ENCODE measurements around the gene HEATR5A. TPM values are rescaled to one million over a fixed set of nuclear protein-coding genes. Genes with fewer than 3 reads are reported as not detected.
A peak's percentile ranks its signal among the peaks of the same experiment; 100 is the strongest.

The HEATR5A gene
- total RNA-seq, 2 donors from 2014 or later: 31.7 to 36.4 TPM

GRCh38 chr14:31283153-31283552 is 137.2 kb downstream of the HEATR5A start:
- Histone ChIP-seq H3K36me3 (ENCODE audit: control insufficient read depth, insufficient read depth, low read length) (no peaks in the 10 kb centered on the region), H3K9ac (ENCODE audit: extremely low read depth, low read length, poor library complexity, severe bottlenecking) (no peak overlapping the region), H3K4me3 (ENCODE audit: low read length) (no peak overlapping the region), H3K27ac (ENCODE audit: low read depth, low read length) (no peak overlapping the region), H3K9me3 (ENCODE audit: control insufficient read depth, low read length) (peaks cover 45% of the 10 kb centered on the region), H3K4me1 (ENCODE audit: control insufficient read depth, insufficient read depth, low read length) (no peaks in the 10 kb centered on the region), H3K27me3 (ENCODE audit: control insufficient read depth, insufficient read depth, low read length, poor library complexity, severe bottlenecking) (no peaks in the 10 kb centered on the region)
- DNase-seq: no peak
- WGBS, 2 experiments (ENCODE audit: insufficient coverage in 1 of 2, insufficient read length in 1 of 2): 90 to 100% methylated on average over 1 of the region's 1 CpG
- Mint-ChIP-seq H3K4me1 (peaks cover 2% of the 10 kb centered on the region), H3K9me3 (peaks cover 42% of the 10 kb centered on the region), H3K27me3 (ENCODE audit: insufficient read depth) (peaks cover 9% of the 10 kb centered on the region), H3K27ac (no peak overlapping the region), H3K4me3 (no peak overlapping the region), H3K36me3 (ENCODE audit: low read depth) (peaks cover 1% of the 10 kb centered on the region)
- no peak for TF ChIP-seq CTCF (conservative IDR thresholded peaks at IDR 0.05)

DNA sequence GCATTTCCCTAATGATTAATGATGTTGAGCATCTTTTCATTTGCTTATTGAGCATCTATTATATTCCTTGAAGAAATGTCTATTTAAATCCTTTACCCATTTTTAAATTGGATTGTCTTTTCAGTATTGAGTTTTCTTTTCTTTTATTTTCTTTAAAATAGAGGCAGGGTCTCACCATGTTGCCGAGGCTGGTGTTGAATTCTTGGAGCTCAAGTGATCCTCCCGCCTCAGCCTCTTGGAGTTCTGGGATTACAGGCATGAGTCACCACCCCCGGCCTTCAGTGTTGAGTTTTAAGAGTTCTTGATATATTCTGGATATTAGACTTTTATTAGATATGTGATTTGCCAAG is 139.5 kb downstream of the HEATR5A start:
- no peaks in the 10 kb centered on the region for H3K36me3 ChIP-seq (ENCODE audit: control insufficient read depth, insufficient read depth, low read length)
- no peak for DNase-seq
- H3K4me3 ChIP-seq (ENCODE audit: low read length): peak overlapping the region; percentile 3
- Mint-ChIP-seq H3K36me3 (ENCODE audit: low read depth) (peaks cover 3% of the 10 kb centered on the region), H3K4me1 (peaks cover 2% of the 10 kb centered on the region), H3K27ac (no peak overlapping the region), H3K9me3 (peaks cover 58% of the 10 kb centered on the region), H3K27me3 (ENCODE audit: insufficient read depth) (no peaks in the 10 kb centered on the region), H3K4me3 (no peak overlapping the region)
- TF ChIP-seq CTCF (conservative IDR thresholded peaks at IDR 0.05): no peak
- peaks cover 56% of the 10 kb centered on the region for H3K9me3 ChIP-seq (ENCODE audit: control insufficient read depth, low read length)
- no peaks in the 10 kb centered on the region for H3K27me3 ChIP-seq (ENCODE audit: control insufficient read depth, insufficient read depth, low read length, poor library complexity, severe bottlenecking)
- WGBS, 2 experiments (ENCODE audit: insufficient coverage in 1 of 2, insufficient read length in 1 of 2): 92 to 95% methylated on average over 2 to 3 of the region's 3 CpGs
- H3K9ac ChIP-seq (ENCODE audit: extremely low read depth, low read length, poor library complexity, severe bottlenecking): no peak overlapping the region
- H3K27ac ChIP-seq (ENCODE audit: low read depth, low read length): no peak overlapping the region
- no peaks in the 10 kb centered on the region for H3K4me1 ChIP-seq (ENCODE audit: control insufficient read depth, insufficient read depth, low read length)

DNA sequence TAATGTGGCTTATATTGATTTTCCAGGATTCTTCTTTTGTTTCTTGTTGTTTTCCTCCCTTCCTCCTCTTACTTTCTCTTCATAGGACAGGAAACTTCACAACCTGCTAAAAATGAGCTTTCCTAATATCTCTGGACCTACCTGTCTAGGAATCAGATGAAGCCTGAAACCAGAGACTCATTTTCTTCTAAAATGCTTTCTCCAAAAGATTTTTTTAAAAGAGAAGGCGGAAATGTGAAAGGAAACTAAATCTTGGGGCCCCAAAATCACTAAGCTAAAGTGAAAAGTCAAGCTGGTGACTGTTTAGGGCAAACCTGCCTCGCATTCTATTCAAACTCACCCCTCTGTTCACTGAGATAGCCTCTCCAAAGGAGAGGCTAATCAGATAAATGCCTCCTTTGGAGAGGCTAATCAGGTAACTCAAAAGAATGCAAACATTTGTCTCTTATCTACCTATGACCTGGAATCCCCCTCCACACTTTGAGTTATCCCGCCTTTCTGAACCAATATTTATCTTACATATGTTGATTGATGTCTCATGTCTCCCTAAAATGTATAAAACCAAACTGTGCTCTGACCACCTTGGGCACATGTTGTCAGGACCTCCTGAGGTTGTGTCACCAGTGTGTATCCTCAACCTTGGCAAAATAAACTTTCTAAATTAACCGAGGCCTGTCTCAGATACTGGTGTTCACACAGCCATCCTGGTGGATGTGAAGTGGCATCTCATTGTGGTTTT is 140.0 kb downstream of the HEATR5A start:
- Mint-ChIP-seq H3K27ac (no peak overlapping the region), H3K9me3 (peaks cover 63% of the 10 kb centered on the region), H3K4me1 (peaks cover 2% of the 10 kb centered on the region), H3K36me3 (ENCODE audit: low read depth) (peaks cover 3% of the 10 kb centered on the region), H3K4me3 (no peak overlapping the region), H3K27me3 (ENCODE audit: insufficient read depth) (no peaks in the 10 kb centered on the region)
- H3K27ac ChIP-seq (ENCODE audit: low read depth, low read length): no peak overlapping the region
- H3K27me3 ChIP-seq (ENCODE audit: control insufficient read depth, insufficient read depth, low read length, poor library complexity, severe bottlenecking): no peaks in the 10 kb centered on the region
- no peak overlapping the region for H3K9ac ChIP-seq (ENCODE audit: extremely low read depth, low read length, poor library complexity, severe bottlenecking)
- peak overlapping the region; percentile 66 for H3K4me3 ChIP-seq (ENCODE audit: low read length)
- DNase-seq: no peak
- no peak for TF ChIP-seq CTCF (conservative IDR thresholded peaks at IDR 0.05)
- no peaks in the 10 kb centered on the region for H3K36me3 ChIP-seq (ENCODE audit: control insufficient read depth, insufficient read depth, low read length)
- H3K4me1 ChIP-seq (ENCODE audit: control insufficient read depth, insufficient read depth, low read length): no peaks in the 10 kb centered on the region
- H3K9me3 ChIP-seq (ENCODE audit: control insufficient read depth, low read length): peaks cover 60% of the 10 kb centered on the region
- 76 to 84% methylated on average over 2 to 4 of the region's 4 CpGs for WGBS, 2 experiments (ENCODE audit: insufficient coverage in 1 of 2, insufficient read length in 1 of 2)

Data from endodermal cell (in vitro differentiated cells).